Esophagus muscularis mucosa (tissue), 4 donors: ENCODE results near the gene ERCC1. TPM values are rescaled to one million over a fixed set of nuclear protein-coding genes. Genes with fewer than 3 reads are reported as not detected.

Source experiments
- DNase-seq: peaks from one replicate; pipeline ENCODE4 v3.0.0-alpha.2; 2017; ENCODE audit errors: extremely low spot score
- H3K27ac ChIP-seq, 4 donors: fragments of 200-600 bp; sonication (generic); replicated peaks in 1 of 4; 1 replicate in 3 of 4; 2 replicates in 1 of 4; pipeline ENCODE4 v1.5.1; 2016 to 2019; ENCODE audit warnings: mild to moderate bottlenecking in 1 of 4
- H3K27me3 ChIP-seq, 4 donors: fragments of 200-600 bp; sonication (generic); one replicate each; pipeline versions ENCODE4 v1.5.1 to v1.6.0; 2016 to 2019
- H3K36me3 ChIP-seq, 4 donors: fragments of 200-600 bp; sonication (generic); one replicate each; pipeline ENCODE4 v1.5.1; 2016 to 2019
- H3K4me1 ChIP-seq, 4 donors: fragments of 200-600 bp; sonication (generic); one replicate each; pipeline ENCODE4 v1.5.1; 2016 to 2019
- H3K4me3 ChIP-seq, 4 donors: fragments of 200-600 bp; sonication (generic); 1 replicate in 2 of 4; 2 replicates in 2 of 4; pipeline ENCODE4 v1.5.1; 2016 to 2019; ENCODE audit warnings: mild to moderate bottlenecking in 4 of 4, moderate library complexity in 1 of 4
- H3K9me3 ChIP-seq, 4 donors: fragments of 200-600 bp; sonication (generic); 1 replicate in 3 of 4; 2 replicates in 1 of 4; pipeline ENCODE4 v1.5.1; 2016 to 2019
- EP300 ChIP-seq: sonication (generic); formaldehyde crosslinking; IDR thresholded peaks from one replicate; pipeline ENCODE4 v1.6.1; 2017; ENCODE audit warnings: antibody characterized with exemption
- POLR2A ChIP-seq: fragments of 450-650 bp; IDR thresholded peaks from one replicate; pipeline ENCODE4 v1.6.1; 2017; ENCODE audit warnings: antibody characterized with exemption, moderate library complexity, mild to moderate bottlenecking, low read depth
- POLR2AphosphoS5 ChIP-seq, 2 donors: sonication (generic); formaldehyde crosslinking; IDR thresholded peaks; one replicate each; pipeline ENCODE4 v1.6.1; 2017; ENCODE audit warnings: antibody characterized with exemption in 2 of 2
- WGBS: methylation state at CpG from one replicate; pipeline ENCODE4 v1.1.5; 2018; 5-methylcytosine and 5-hydroxymethylcytosine counted together
- intact Hi-C: fragments of 100-400 bp; cut with DNase I; formaldehyde crosslinking; loops from one replicate; pipeline ENCODE4 v1.15.1; 2023
- total RNA-seq, 4 donors: library from RNA; depleted of rRNA; stranded (reverse); fragments of >200 nt; gene quantifications; one replicate each; pipeline versions ENCODE4 v1.1.0 to v1.2.1, GENCODE V29; 2016
- TF ChIP-seq, protein P1 (sequence below), 3 experiments: fragments of 200-600 bp in 2 of 3; fragments of 450-650 bp in 1 of 3; sonication (generic) in 2 of 3; IDR thresholded peaks; one replicate each; pipeline ENCODE4 v1.5.1; 2017 to 2019; ENCODE audit warnings: antibody characterized with exemption in 3 of 3, mild to moderate bottlenecking in 2 of 3, moderate library complexity in 1 of 3

Gene ERCC1
- total RNA-seq, 4 donors from 2014 or later: 62.8 to 102 (median 69.3) TPM

- Histone ChIP-seq H3K4me3 (peak overlapping the region; percentile 65 to 72 (median 69)), H3K27me3 (no peaks in the 10 kb centered on the region), H3K36me3 (peaks cover 10 to 27% (median 20%) of the 10 kb centered on the region in 4 donors), H3K9me3 (no peaks in the 10 kb centered on the region), H3K4me1 (peaks cover 36 to 65% (median 53%) of the 10 kb centered on the region in 4 donors), H3K27ac (peak overlapping the region; percentile 87 to 93 (median 88))
- intact Hi-C loops: no loop called here
- WGBS: 18% methylated on average over 24 of the region's 24 CpGs
- TF ChIP-seq, protein P1, sequence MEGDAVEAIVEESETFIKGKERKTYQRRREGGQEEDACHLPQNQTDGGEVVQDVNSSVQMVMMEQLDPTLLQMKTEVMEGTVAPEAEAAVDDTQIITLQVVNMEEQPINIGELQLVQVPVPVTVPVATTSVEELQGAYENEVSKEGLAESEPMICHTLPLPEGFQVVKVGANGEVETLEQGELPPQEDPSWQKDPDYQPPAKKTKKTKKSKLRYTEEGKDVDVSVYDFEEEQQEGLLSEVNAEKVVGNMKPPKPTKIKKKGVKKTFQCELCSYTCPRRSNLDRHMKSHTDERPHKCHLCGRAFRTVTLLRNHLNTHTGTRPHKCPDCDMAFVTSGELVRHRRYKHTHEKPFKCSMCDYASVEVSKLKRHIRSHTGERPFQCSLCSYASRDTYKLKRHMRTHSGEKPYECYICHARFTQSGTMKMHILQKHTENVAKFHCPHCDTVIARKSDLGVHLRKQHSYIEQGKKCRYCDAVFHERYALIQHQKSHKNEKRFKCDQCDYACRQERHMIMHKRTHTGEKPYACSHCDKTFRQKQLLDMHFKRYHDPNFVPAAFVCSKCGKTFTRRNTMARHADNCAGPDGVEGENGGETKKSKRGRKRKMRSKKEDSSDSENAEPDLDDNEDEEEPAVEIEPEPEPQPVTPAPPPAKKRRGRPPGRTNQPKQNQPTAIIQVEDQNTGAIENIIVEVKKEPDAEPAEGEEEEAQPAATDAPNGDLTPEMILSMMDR (IDR thresholded peaks at IDR 0.05): no peak
- TF ChIP-seq EP300 (no peak), POLR2A (no peak), POLR2AphosphoS5 (IDR thresholded peaks at IDR 0.05) (peak; percentile 10 to 61)
- DNase-seq: no peak
Measured at GRCh38 chr19:45424191-45425058, 708 bp upstream of the ERCC1 start.

- Histone ChIP-seq H3K27me3 (no peaks in the 10 kb centered on the region), H3K4me1 (peaks cover 30 to 52% (median 40%) of the 10 kb centered on the region in 4 donors), H3K36me3 (peaks cover 10 to 40% (median 33%) of the 10 kb centered on the region in 4 donors), H3K27ac (peak overlapping the region; percentile 87 to 93 (median 88)), H3K9me3 (no peaks in the 10 kb centered on the region), H3K4me3 (peak overlapping the region; percentile 65 to 72 (median 69))
- TF ChIP-seq POLR2AphosphoS5 (IDR thresholded peaks at IDR 0.05) (no peak), EP300 (no peak), POLR2A (no peak)
- TF ChIP-seq, protein P1 (IDR thresholded peaks at IDR 0.05): no peak
- intact Hi-C loops: no loop called here
- no peak for DNase-seq
- WGBS: 17% methylated on average over 16 of the region's 20 CpGs
Measured at GRCh38 chr19:45423033-45423588, 606 bp downstream of the ERCC1 start.

DNA sequence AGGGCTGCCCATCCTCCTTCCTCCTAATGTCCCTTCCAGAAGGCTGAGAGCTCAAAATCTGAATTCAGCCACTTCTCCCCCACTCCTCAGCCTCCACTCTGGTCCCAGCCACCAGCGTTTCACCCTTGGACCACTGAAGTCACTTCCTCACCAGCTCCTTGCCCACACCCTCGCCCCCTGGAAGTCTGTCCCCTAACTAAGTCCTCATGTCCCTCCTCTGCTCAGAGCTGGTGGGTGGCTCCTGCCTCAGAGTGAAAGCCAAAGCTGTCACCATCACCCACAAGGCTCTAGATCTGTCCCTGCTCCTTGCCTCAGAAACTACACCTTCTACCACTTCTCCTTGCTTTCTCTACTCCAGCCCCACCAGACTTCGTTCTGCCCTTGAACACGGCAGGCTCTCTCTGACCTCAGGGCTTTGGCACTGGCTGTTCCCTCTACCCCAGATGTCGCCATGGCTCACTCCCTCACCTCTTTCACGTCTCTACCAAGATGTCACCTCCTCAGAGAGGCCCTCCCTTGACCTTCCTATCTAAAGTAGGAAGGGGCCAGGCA lies 1.7 kb downstream of the ERCC1 start:
- no peaks in the 10 kb centered on the region for H3K27me3 ChIP-seq
- no peak overlapping the region for H3K27ac ChIP-seq
- H3K4me3 ChIP-seq: no peak overlapping the region
- peaks cover 10 to 51% (median 43%) of the 10 kb centered on the region in 4 donors for H3K36me3 ChIP-seq
- TF ChIP-seq POLR2A (no peak), EP300 (no peak)
- TF ChIP-seq, protein P1 (IDR thresholded peaks at IDR 0.05): no peak
- DNase-seq: no peak
- H3K4me1 ChIP-seq: peaks cover 25 to 46% (median 31%) of the 10 kb centered on the region in 4 donors
- H3K9me3 ChIP-seq: no peaks in the 10 kb centered on the region
- intact Hi-C loops: no loop called here
- WGBS: 84% methylated on average over 6 of the region's 6 CpGs

DNA sequence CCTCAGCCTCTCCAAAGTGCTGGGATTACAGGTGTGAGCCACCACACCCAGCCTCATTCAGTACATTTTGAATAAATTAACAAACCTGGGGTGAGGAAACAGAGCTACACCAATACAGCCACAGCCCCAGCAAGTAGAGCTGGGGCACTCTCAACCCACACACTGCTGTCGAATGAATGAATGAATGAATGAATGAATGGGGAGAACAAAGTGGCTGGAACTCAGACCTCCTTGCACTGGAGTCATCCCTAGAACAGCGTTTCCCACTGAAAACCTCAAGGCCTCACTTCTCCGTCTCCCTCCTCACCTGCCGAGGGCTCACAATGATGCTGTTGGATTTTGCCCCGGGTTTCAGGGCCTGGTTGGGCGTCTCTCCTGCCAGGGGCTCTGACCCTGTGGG lies 2.8 kb downstream of the ERCC1 start:
- H3K36me3 ChIP-seq: peaks cover 10 to 62% (median 55%) of the 10 kb centered on the region in 4 donors
- intact Hi-C loops: no loop called here

More for the DNA sequence above, 2.8 kb downstream of the ERCC1 start:
- Histone ChIP-seq H3K4me1 (peaks cover 35 to 57% (median 40%) of the 10 kb centered on the region in 4 donors), H3K4me3 (no peak overlapping the region), H3K9me3 (no peaks in the 10 kb centered on the region), H3K27me3 (no peaks in the 10 kb centered on the region), H3K27ac (no peak overlapping the region)
- no peak for DNase-seq
- TF ChIP-seq EP300 (no peak), POLR2AphosphoS5 (IDR thresholded peaks at IDR 0.05) (no peak), POLR2A (no peak)
- TF ChIP-seq, protein P1 (IDR thresholded peaks at IDR 0.05): no peak
- WGBS: 91% methylated on average over 6 of the region's 6 CpGs
